Retinal pigment epithelial cell (primary cell): Measurements from ENCODE around the gene CPPED1.
A peak's percentile ranks its signal among the peaks of the same experiment; 100 is the strongest.
"Not testable (repeated sequence)": the region's sequence is repeated elsewhere in the genome, so short reads cannot be mapped to it uniquely, and the experiment has no call there.

Experiments
- DNase-seq: peaks from one replicate; pipeline ENCODE4 v3.0.0-alpha.2; 2010; ENCODE audit warnings: low read depth
- H3K4me3 ChIP-seq: 2 replicates; pipeline ENCODE4 v1.5.1; 2011; ENCODE audit warnings: mild to moderate bottlenecking, low read length, control low read depth, moderate library complexity
- TF ChIP-seq, protein P1 (sequence below): conservative IDR thresholded peaks from 2 replicates; pipeline ENCODE4 v1.5.1; 2011; ENCODE audit warnings: low read depth, low read length, control low read depth, inconsistent platforms

CPPED1 gene

DNA sequence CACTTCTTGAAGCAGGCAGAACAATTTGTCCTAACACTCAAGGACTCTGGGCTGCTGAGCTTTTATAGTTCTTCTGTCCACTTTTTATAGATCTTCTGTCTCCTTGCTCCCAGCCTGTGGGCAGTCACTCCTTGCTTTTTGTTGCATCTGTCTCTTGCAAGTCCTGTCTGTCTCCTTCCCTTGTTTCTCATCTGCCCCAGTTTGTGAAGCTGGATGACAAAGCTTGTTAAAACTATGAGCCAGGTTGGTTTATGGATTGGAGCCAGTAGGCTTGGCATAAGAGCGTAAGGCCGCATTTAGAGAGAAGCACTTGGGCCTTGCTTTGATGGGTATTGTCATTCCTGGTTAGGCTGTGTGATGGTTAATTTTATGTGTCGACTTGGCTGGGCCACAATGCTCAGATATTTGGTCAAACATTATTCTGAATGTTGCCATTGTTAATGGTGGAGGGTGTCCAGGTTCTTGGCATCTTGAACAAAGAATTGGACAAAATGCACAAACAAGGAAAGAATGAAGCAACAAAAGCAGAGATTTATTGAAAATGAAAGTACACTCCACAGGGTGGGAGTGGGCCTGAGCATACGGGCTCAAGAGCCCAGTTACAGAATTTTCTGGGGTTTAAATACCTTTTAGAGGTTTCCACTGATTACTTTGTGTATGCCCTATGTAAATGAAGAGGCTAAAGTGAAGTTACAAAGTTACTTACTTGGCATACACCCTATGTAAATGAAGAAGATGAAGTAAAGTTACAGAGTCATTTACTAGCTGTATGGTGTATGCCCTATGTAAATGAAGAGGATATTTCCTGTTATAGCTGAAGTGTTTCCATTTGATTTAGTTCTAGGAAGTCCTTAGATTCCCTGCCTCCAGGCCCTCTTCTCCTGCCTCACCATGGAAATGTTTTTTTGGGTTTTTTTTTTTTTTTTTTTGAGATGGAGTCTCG is 8.0 kb upstream of the CPPED1 start:
- TF ChIP-seq, protein P1, sequence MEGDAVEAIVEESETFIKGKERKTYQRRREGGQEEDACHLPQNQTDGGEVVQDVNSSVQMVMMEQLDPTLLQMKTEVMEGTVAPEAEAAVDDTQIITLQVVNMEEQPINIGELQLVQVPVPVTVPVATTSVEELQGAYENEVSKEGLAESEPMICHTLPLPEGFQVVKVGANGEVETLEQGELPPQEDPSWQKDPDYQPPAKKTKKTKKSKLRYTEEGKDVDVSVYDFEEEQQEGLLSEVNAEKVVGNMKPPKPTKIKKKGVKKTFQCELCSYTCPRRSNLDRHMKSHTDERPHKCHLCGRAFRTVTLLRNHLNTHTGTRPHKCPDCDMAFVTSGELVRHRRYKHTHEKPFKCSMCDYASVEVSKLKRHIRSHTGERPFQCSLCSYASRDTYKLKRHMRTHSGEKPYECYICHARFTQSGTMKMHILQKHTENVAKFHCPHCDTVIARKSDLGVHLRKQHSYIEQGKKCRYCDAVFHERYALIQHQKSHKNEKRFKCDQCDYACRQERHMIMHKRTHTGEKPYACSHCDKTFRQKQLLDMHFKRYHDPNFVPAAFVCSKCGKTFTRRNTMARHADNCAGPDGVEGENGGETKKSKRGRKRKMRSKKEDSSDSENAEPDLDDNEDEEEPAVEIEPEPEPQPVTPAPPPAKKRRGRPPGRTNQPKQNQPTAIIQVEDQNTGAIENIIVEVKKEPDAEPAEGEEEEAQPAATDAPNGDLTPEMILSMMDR: no peak
- no peak overlapping the region for H3K4me3 ChIP-seq
- no peak for DNase-seq

DNA sequence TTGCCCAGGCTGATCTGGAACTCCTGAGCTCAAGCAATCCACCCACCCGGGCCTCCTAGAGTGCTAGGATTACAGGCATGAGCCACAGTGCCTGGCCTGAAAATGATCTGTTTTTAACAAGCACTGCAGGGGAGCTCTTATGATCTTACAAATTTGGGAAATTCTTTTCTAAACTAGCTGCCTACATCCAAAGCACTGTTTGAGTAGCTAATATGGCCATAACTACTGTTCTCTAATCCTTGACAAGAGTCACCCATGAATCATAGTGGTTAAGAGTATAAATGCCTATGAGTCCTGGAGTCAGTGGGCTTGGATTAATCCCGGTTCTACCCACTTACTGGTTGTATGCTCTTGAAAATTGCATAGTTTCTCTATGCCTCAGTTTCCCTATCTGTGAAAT is 1.4 kb upstream of the CPPED1 start:
- DNase-seq: no peak
- H3K4me3 ChIP-seq: no peak overlapping the region
- TF ChIP-seq, protein P1: no peak

DNA sequence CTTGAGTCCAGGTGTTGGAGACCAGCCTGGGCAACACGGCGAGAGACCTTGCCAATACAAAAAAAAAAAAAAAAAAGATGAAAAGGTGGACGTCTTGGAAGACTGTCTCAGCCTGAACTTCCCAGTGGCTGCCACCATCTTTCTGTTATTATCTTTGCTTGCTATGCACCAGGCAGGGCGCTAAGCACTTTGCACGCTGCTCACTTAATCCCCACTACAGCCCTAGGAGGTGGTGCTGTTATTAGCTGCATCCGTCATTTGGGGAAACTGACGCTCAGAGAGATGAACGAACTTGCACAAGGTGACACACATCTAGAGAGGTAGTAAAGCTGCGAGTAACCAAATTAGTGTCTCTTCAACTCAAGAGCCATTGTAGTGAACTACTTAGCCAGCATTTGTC is 708 bp upstream of the CPPED1 start:
- DNase-seq: no peak
- TF ChIP-seq, protein P1: no peak
- peak overlapping the region; percentile 88 for H3K4me3 ChIP-seq

DNA sequence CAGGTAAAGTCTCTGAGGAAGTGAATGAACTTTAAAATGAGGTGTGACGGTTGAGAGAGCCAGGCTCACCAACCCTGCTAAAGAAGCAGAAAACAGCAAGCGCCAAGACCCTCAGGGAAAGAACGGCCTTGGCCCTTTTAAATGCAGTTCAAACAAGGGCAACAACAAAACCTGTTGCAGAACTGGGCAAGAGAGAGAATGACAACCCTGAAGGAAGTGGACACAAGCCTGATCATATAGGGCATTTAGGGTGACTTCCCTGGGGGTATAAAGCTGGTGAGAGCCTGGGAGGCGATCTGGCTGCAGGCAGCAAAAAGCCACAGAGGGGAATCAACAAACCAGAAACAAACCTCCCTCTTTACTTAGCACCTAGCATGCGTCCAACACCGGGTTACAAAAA is 1.0 kb downstream of the CPPED1 start:
- no peak for DNase-seq
- peak overlapping the region; percentile 88 for H3K4me3 ChIP-seq
- TF ChIP-seq, protein P1: no peak

DNA sequence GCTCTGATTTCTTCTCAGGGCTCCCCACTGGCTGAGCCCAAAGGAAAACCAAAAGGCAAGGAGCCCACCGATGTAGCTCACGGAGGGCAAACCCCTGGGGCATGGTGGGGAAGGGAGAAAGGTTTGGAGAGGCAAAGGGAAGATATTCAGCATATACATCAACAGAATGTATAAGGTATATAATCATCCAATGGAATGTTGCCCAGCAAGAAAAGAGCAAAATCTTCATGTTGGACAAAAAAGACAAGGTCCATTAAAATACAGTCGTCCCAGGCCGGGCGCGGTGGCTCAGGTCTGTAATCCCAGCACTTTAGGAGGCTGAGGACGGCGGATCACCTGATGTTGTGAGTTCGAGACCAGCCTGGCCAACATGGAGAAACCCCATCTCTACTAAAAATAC is 1.6 kb downstream of the CPPED1 start:
- TF ChIP-seq, protein P1: no peak
- no peak for DNase-seq
- peak overlapping the region; percentile 8 for H3K4me3 ChIP-seq

DNA sequence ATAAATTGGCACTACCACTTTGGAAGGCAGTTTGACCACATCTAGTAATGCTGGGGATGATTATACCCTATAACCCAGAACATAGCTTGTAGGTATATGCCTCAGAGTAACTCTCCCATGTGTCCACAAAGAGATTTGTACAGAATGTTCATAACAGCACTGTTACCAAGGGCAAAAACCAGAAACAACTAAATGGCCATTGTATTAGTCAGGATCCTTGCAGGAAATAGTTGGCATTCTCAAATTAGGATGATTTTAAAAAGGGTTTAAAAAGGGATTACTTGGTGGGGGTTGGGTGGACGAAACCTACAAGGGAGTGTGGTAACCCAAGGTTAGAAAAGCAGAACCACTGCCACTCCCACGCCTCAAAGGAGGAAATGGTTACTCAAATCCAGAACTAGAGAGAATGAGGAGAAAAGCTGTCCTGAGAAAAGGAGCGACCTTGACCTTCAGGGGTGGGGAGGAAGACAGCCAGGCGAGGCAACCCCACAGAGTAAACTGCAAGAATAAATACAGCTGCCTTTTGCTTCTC is 2.1 kb downstream of the CPPED1 start:
- DNase-seq: peak; percentile 88
- peak overlapping the region; percentile 8 for H3K4me3 ChIP-seq
- TF ChIP-seq, protein P1: no peak

DNA sequence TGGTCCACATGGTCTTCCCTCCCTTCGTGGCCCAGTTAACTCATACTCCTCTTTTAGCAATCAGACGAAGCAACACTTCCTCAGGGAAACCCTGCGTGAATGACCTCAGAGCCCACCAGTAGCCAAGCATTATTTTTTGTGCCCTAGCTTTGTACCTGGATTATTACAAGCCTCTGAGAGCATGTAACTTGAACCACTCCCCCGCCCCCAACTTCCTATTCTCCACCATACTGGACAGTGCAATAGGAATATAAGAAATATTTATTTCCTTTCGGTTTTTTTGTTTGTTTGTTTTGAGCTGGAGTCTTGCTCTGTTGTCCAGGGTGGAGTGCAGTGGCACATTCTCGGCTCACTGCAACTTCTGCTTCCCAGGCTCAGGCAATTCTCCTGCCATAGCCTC is 2.9 kb downstream of the CPPED1 start:
- DNase-seq: no peak
- H3K4me3 ChIP-seq: no peak overlapping the region
- TF ChIP-seq, protein P1: no peak

DNA sequence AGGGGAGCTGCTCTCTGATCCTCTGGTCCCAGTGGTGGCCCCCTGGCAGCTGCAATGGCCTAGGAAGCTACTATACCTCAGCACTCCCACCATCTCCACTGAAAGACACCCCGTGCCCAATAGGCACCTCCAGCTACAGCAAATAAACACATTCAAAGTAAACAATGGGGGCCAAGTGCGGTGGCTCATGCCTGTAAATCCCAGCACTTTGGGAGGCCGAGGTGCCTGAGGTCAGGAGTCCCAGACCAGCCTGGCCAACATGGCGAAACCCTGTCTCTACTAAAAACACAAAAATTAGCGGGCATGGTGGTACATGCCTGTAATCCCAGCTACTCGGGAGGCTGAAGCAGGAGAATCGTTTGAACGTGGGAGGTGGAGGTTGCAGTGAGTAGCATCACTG is 3.7 kb downstream of the CPPED1 start:
- not testable (repeated sequence) for H3K4me3 ChIP-seq, DNase-seq
